GM12878 (cell line): ENCODE measurements around the gene MRPS18B. TPM values are rescaled to one million over a fixed set of nuclear protein-coding genes. Genes with fewer than 3 reads are reported as not detected.

Experiments
- BRCA1 ChIP-seq: IDR thresholded peaks from 2 replicates; pipeline ENCODE4 v1.6.1; 2011; ENCODE audit warnings: low read depth, low read length, improper control_type of control experiment
- DPF2 ChIP-seq: fragments of 450-650 bp; IDR thresholded peaks from 2 replicates; pipeline ENCODE4 v1.6.1; 2017; ENCODE audit warnings: mild to moderate bottlenecking
- EED ChIP-seq: sonication (generic); IDR thresholded peaks from 2 replicates; pipeline ENCODE4 v1.6.1; 2016; ENCODE audit warnings: antibody characterized with exemption, low read depth
- HCFC1 ChIP-seq: fragments of 150-350 bp; IDR thresholded peaks from 2 replicates; pipeline ENCODE4 v1.6.1; 2014; ENCODE audit warnings: low read length
- HDAC2 ChIP-seq: fragments of 200-600 bp; sonication (generic); IDR thresholded peaks from 2 replicates; pipeline ENCODE4 v1.6.1; 2017
- JUND ChIP-seq: IDR thresholded peaks from 2 replicates; pipeline ENCODE4 v1.6.1; 2012; ENCODE audit warnings: low read depth, mild to moderate bottlenecking, low read length, improper control_type of control experiment, moderate library complexity
- PAX5 ChIP-seq: IDR thresholded peaks from 2 replicates; pipeline ENCODE4 v1.6.1; 2011; ENCODE audit warnings: low read depth, low read length, borderline replicate concordance
- PML ChIP-seq: IDR thresholded peaks from 2 replicates; pipeline ENCODE4 v1.6.1; 2012; ENCODE audit warnings: low read length, inconsistent platforms
- POLR2A ChIP-seq: IDR thresholded peaks from 2 replicates; pipeline ENCODE4 v1.6.1; 2011; ENCODE audit warnings: low read depth, mild to moderate bottlenecking, low read length
- SP1 ChIP-seq: IDR thresholded peaks from one replicate; pipeline ENCODE4 v1.6.1; 2011; ENCODE audit warnings: low read depth, low read length
- ZNF687 ChIP-seq: fragments of 450-650 bp; IDR thresholded peaks from 2 replicates; pipeline ENCODE4 v1.6.1; 2017; ENCODE audit warnings: mild to moderate bottlenecking, moderate library complexity
- polyA plus RNA-seq, 11 experiments: library from polyadenylated mRNA; depleted of rRNA in 4 of 11; unstranded in 6 of 11; stranded (reverse) in 5 of 11; fragments of >200 nt; fragmentation: Nextera tagmentation in 4 of 11; fragmentation: Illumina TruSeq in 1 of 11; extraction: Ambion mirVana in 4 of 11; extraction: Trizol in 1 of 11; gene quantifications; 1 replicate in 1 of 11; 2 replicates in 10 of 11; pipeline versions ENCODE4 v1.2.1 to v1.2.3, GENCODE V29; 2011 to 2016; ENCODE audit warnings: inconsistent platforms in 2 of 11, missing spikeins in 2 of 11, low read depth in 1 of 11
- total RNA-seq, 4 experiments: library from RNA; depleted of rRNA in 3 of 4; stranded (reverse); fragments of >200 nt in 3 of 4; fragmentation: Illumina TruSeq in 1 of 4; extraction: Trizol in 1 of 4; gene quantifications; 2 replicates each; pipeline versions ENCODE4 v1.2.1 to v1.2.3, GENCODE V29; 2013 to 2021
- TF ChIP-seq, protein P1 (sequence below): IDR thresholded peaks from 2 replicates; pipeline ENCODE4 v1.6.1; 2012; ENCODE audit warnings: mild to moderate bottlenecking, low read depth, low read length
- TF ChIP-seq, protein P2 (sequence below): fragments of 450-650 bp; IDR thresholded peaks from 2 replicates; pipeline ENCODE4 v1.6.1; 2017; ENCODE audit warnings: low read depth, mild to moderate bottlenecking, moderate library complexity
- TF ChIP-seq, protein P3 (sequence below): fragments of 450-650 bp; formaldehyde crosslinking; IDR thresholded peaks from 2 replicates; pipeline ENCODE4 v1.5.0; 2022; ENCODE audit warnings: mild to moderate bottlenecking, missing genetic modification characterization
- TF ChIP-seq, protein P4 (sequence below): IDR thresholded peaks from 2 replicates; pipeline ENCODE4 v1.6.1; 2011; ENCODE audit warnings: mild to moderate bottlenecking, low read depth, low read length, moderate library complexity; ENCODE audit not compliant: insufficient replicate concordance

MRPS18B gene
- total and polyA plus RNA-seq, 10 of the 15 experiments (the other 5 are each of a cell fraction or from before 2014, with no cell fraction given), result 80.9 to 259 (median 140) TPM

GRCh38 chr6:30626484-30627366 lies 9.1 kb downstream of the MRPS18B start, which contains the start of gene ATAT1 (continued):
- TF ChIP-seq ZNF687 (peak; percentile 76; the same call in 1 of the 2 replicates), EED (no peak), HCFC1 (no peak), SP1 (peak; percentile 37), POLR2A (peak; percentile 97), PAX5 (peak; percentile 22; the same call in 1 of the 2 replicates), DPF2 (0 out of 2 replicates have a peak, but pooled peaks have one; percentile 44), HDAC2 (no peak), JUND (no peak), BRCA1 (no peak), PML (peak; percentile 72; the same call in 1 of the 2 replicates)
- TF ChIP-seq, protein P1, sequence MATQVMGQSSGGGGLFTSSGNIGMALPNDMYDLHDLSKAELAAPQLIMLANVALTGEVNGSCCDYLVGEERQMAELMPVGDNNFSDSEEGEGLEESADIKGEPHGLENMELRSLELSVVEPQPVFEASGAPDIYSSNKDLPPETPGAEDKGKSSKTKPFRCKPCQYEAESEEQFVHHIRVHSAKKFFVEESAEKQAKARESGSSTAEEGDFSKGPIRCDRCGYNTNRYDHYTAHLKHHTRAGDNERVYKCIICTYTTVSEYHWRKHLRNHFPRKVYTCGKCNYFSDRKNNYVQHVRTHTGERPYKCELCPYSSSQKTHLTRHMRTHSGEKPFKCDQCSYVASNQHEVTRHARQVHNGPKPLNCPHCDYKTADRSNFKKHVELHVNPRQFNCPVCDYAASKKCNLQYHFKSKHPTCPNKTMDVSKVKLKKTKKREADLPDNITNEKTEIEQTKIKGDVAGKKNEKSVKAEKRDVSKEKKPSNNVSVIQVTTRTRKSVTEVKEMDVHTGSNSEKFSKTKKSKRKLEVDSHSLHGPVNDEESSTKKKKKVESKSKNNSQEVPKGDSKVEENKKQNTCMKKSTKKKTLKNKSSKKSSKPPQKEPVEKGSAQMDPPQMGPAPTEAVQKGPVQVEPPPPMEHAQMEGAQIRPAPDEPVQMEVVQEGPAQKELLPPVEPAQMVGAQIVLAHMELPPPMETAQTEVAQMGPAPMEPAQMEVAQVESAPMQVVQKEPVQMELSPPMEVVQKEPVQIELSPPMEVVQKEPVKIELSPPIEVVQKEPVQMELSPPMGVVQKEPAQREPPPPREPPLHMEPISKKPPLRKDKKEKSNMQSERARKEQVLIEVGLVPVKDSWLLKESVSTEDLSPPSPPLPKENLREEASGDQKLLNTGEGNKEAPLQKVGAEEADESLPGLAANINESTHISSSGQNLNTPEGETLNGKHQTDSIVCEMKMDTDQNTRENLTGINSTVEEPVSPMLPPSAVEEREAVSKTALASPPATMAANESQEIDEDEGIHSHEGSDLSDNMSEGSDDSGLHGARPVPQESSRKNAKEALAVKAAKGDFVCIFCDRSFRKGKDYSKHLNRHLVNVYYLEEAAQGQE, result no peak
- TF ChIP-seq, protein P2, sequence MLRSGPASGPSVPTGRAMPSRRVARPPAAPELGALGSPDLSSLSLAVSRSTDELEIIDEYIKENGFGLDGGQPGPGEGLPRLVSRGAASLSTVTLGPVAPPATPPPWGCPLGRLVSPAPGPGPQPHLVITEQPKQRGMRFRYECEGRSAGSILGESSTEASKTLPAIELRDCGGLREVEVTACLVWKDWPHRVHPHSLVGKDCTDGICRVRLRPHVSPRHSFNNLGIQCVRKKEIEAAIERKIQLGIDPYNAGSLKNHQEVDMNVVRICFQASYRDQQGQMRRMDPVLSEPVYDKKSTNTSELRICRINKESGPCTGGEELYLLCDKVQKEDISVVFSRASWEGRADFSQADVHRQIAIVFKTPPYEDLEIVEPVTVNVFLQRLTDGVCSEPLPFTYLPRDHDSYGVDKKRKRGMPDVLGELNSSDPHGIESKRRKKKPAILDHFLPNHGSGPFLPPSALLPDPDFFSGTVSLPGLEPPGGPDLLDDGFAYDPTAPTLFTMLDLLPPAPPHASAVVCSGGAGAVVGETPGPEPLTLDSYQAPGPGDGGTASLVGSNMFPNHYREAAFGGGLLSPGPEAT, result 0 out of 2 replicates have a peak, but pooled peaks have one; percentile 26
- TF ChIP-seq, protein P3, sequence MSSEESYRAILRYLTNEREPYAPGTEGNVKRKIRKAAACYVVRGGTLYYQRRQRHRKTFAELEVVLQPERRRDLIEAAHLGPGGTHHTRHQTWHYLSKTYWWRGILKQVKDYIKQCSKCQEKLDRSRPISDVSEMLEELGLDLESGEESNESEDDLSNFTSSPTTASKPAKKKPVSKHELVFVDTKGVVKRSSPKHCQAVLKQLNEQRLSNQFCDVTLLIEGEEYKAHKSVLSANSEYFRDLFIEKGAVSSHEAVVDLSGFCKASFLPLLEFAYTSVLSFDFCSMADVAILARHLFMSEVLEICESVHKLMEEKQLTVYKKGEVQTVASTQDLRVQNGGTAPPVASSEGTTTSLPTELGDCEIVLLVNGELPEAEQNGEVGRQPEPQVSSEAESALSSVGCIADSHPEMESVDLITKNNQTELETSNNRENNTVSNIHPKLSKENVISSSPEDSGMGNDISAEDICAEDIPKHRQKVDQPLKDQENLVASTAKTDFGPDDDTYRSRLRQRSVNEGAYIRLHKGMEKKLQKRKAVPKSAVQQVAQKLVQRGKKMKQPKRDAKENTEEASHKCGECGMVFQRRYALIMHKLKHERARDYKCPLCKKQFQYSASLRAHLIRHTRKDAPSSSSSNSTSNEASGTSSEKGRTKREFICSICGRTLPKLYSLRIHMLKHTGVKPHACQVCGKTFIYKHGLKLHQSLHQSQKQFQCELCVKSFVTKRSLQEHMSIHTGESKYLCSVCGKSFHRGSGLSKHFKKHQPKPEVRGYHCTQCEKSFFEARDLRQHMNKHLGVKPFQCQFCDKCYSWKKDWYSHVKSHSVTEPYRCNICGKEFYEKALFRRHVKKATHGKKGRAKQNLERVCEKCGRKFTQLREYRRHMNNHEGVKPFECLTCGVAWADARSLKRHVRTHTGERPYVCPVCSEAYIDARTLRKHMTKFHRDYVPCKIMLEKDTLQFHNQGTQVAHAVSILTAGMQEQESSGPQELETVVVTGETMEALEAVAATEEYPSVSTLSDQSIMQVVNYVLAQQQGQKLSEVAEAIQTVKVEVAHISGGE (CRISPR knock-in tag), result no peak
- TF ChIP-seq, protein P4, sequence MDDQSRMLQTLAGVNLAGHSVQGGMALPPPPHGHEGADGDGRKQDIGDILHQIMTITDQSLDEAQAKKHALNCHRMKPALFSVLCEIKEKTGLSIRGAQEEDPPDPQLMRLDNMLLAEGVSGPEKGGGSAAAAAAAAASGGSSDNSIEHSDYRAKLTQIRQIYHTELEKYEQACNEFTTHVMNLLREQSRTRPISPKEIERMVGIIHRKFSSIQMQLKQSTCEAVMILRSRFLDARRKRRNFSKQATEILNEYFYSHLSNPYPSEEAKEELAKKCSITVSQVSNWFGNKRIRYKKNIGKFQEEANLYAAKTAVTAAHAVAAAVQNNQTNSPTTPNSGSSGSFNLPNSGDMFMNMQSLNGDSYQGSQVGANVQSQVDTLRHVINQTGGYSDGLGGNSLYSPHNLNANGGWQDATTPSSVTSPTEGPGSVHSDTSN, result no peak
